Activated CD4-positive, alpha-beta T cell treated with anti-CD3 and anti-CD28 coated beads for 36 hours (primary cell): Measurements from ENCODE around the gene UBE2QL1. TPM values are rescaled to one million over a fixed set of nuclear protein-coding genes. Genes with fewer than 3 reads are reported as not detected.
"Not testable (repeated sequence)": the region's sequence is repeated elsewhere in the genome, so short reads cannot be mapped to it uniquely, and the experiment has no call there.

ENCODE experiments used
- ATAC-seq: fragments of 200-7000 bp; cut with Tn5 transposase; one replicate; pipeline ENCODE4 v1.10.0; 2021; ENCODE audit warnings: mild to moderate bottlenecking, moderate library complexity
- CTCF ChIA-PET: fragments of 350-600 bp; sonication (Branson Sonifier 250); formaldehyde crosslinking; loops from one replicate; lab custom pipeline; 2021; ENCODE audit warnings: antibody characterized with exemption; lab: Charles Lee
- POLR2A ChIA-PET: fragments of 350-600 bp; sonication (Branson Sonifier 250); formaldehyde crosslinking; loops from one replicate; lab custom pipeline; 2021; ENCODE audit warnings: antibody characterized with exemption, inconsistent platforms; lab: Charles Lee
- DNase-seq: peaks from one replicate; pipeline ENCODE4 v3.0.0-alpha.2; 2020
- H3K27ac Mint-ChIP-seq: one replicate; pipeline ENCODE4 v1.8.0; 2021; ENCODE audit warnings: mixed read lengths
- H3K27me3 Mint-ChIP-seq: one replicate; pipeline ENCODE4 v1.8.0; 2021; ENCODE audit warnings: mixed read lengths
- H3K36me3 Mint-ChIP-seq: one replicate; pipeline ENCODE4 v1.8.0; 2021; ENCODE audit warnings: low read depth, mixed read lengths
- H3K4me1 Mint-ChIP-seq: one replicate; pipeline ENCODE4 v1.8.0; 2021; ENCODE audit warnings: mixed read lengths
- H3K4me3 Mint-ChIP-seq: one replicate; pipeline ENCODE4 v1.8.0; 2021; ENCODE audit warnings: mild to moderate bottlenecking, moderate library complexity, mixed read lengths
- H3K9me3 Mint-ChIP-seq: one replicate; pipeline ENCODE4 v1.8.0; 2021; ENCODE audit warnings: low read depth, mixed read lengths
- intact Hi-C, 2 experiments: fragments of 100-400 bp; cut with DNase I in 1 of 2; cut with micrococcal nuclease in 1 of 2; formaldehyde crosslinking; loops; one replicate each; pipeline versions ENCODE4 v1.14.2 to v1.15.1; 2022 to 2024; cut with DNase I, micrococcal nuclease
- total RNA-seq, 2 experiments: library from RNA; stranded (reverse); gene quantifications; one replicate each; pipeline ENCODE4 v1.2.3, GENCODE V29; 2021

The UBE2QL1 gene
- total RNA-seq, 2 experiments from 2014 or later = not detected

DNA sequence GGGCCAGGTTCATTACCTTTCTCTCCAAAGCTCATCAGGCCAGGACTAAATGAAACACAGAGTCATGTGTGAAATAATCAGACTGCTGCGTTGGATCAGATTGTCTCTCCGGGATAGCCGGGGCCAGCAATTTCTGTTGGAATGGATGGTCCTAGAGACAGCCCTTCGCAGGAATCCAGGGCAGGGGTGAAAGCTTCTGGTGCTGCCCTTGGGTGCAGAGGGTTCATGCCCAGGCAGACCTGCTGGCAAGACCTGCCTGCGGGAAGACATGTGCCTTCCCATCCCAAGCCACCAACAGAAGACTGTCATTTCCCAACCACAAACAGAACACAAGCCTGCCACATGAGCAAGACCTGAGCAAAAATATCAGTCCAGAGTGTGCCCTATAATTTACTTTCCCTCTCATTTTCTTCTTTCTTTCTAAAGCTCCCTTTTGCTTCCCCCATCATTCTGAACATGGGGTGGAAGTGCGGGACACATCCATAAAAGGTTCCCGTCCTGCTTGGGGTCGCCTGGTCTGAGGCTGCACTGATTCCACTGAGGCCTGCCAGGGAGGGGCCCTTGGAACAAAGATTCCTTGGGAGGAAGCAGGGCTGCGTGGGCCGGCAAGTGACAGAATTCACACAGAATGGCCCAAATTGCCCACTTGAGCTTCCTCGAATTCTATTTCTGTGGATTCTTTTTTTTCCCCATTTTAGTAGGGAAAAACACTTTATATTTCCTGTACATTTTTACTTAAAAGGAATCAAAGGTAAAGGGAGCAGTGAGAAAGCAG, 57.3 kb downstream of the UBE2QL1 start:
- Mint-ChIP-seq H3K27ac (no peak overlapping the region), H3K36me3 (no peaks in the 10 kb centered on the region), H3K9me3 (peaks cover 2% of the 10 kb centered on the region), H3K4me3 (no peak overlapping the region), H3K4me1 (no peaks in the 10 kb centered on the region), H3K27me3 (peaks cover 14% of the 10 kb centered on the region)
- no peak for DNase-seq
- no peak for ATAC-seq
- intact Hi-C loops = no loop called here
- POLR2A ChIA-PET = no interaction called here
- CTCF ChIA-PET = interaction anchor here (1.0 kb wide), 1 partner anchor 25 kb away, joined by 3 read pairs; no protein-coding TSS in a partner anchor

DNA sequence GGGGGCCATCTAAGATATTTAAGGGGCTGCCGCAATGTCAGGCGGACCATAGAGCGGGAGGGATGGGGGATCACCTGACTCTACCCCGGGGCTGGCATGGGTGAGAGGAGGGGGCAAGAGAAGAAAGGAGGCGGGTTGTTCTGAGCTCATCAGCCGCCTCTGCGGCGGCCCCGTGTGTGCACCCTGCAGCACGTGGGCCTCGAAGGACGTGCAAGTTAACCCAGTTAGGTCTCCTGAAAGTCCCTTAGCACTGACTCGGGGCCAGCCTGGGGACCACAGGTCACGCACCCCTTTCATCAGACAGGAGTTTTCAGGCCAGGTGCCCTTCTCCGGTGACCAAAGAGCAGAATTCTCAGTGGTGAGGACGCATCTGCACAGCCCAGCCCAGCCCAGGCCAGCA, 58.0 kb downstream of the UBE2QL1 start:
- no peak overlapping the region for H3K4me3 Mint-ChIP-seq
- ATAC-seq = no peak
- CTCF ChIA-PET = no interaction called here
- no peak for DNase-seq
- H3K36me3 Mint-ChIP-seq = no peaks in the 10 kb centered on the region
- peaks cover 2% of the 10 kb centered on the region for H3K9me3 Mint-ChIP-seq
- POLR2A ChIA-PET = no interaction called here
- H3K27me3 Mint-ChIP-seq = peaks cover 12% of the 10 kb centered on the region
- no peaks in the 10 kb centered on the region for H3K4me1 Mint-ChIP-seq
- H3K27ac Mint-ChIP-seq = no peak overlapping the region
- intact Hi-C loops = no loop called here

DNA sequence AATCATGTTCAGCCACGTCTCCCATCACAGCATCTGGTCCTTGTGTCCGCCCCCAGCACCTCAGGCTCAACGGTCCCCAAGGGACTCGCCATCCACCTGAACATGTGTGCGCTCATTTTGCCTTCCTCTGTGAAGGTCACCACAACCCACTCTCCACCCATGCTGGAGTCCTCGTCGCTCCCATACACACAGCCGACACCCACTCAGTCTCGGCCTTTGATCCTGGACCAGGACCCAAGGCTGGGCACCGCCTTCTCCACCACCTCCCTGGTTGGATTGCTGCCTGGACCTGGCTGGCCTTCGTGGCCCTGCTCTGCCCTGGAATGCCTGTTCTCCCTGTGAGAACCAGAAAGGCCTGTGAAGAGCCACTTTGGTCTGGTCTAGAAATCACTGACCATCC, 60.3 kb downstream of the UBE2QL1 start:
- intact Hi-C loops = no loop called here
- Mint-ChIP-seq H3K4me1 (no peaks in the 10 kb centered on the region), H3K27ac (no peak overlapping the region), H3K36me3 (no peaks in the 10 kb centered on the region), H3K4me3 (no peak overlapping the region), H3K27me3 (peaks cover 12% of the 10 kb centered on the region), H3K9me3 (no peaks in the 10 kb centered on the region)
- no peak for ATAC-seq
- ChIA-PET POLR2A (no interaction called here), CTCF (no interaction called here)
- no peak for DNase-seq

DNA sequence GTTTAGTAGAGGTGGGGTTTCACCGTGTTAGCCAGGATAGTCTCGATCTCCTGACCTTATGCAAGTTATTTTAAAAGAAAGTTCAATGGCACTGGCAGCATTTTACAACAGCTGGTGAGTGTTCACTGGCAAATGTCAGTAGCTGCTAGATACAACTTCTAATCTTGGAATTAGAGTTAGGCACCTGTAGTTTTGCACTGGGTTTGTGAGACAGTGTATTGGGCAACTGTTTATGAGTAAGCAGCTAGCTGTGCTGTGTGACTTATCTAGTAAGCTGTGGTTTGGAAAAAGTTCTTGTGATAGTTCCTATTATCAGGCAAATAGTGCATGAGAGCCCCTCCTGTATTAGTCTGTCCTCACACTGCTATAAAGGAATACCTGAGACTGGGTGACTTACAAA, 61.5 kb downstream of the UBE2QL1 start:
- H3K4me1 Mint-ChIP-seq = no peaks in the 10 kb centered on the region
- H3K4me3 Mint-ChIP-seq = no peak overlapping the region
- DNase-seq (no peak), ATAC-seq (no peak)
- H3K36me3 Mint-ChIP-seq = no peaks in the 10 kb centered on the region
- H3K27ac Mint-ChIP-seq = no peak overlapping the region
- peaks cover 12% of the 10 kb centered on the region for H3K27me3 Mint-ChIP-seq
- H3K9me3 Mint-ChIP-seq = no peaks in the 10 kb centered on the region
- intact Hi-C loops = no loop called here
- CTCF ChIA-PET = no interaction called here
- POLR2A ChIA-PET = no interaction called here

DNA sequence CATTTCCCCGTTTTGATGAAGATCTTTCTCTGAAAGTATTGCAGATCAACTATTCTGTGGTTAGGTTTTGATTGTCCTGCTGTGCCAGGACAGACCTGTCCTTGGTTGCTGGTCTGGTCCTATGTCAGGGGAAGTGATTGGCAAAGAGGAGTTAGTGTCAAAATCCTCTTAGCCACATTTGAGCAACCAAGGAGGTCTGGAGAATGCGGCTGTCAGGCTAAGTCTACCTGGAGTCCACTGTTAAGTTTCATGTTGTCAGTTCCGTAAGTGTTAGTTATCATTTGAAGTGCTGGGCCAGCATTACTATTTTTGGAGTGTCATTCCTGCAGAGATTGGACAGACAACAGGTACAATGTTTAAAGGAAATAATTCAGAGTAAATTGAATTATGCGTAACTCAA, 62.3 kb downstream of the UBE2QL1 start:
- Mint-ChIP-seq H3K27me3 (peaks cover 5% of the 10 kb centered on the region), H3K36me3 (no peaks in the 10 kb centered on the region), H3K9me3 (no peaks in the 10 kb centered on the region), H3K4me3 (no peak overlapping the region), H3K4me1 (no peaks in the 10 kb centered on the region), H3K27ac (no peak overlapping the region)
- CTCF ChIA-PET = no interaction called here
- DNase-seq = no peak
- ATAC-seq = no peak
- POLR2A ChIA-PET = no interaction called here
- intact Hi-C loops = no loop called here

DNA sequence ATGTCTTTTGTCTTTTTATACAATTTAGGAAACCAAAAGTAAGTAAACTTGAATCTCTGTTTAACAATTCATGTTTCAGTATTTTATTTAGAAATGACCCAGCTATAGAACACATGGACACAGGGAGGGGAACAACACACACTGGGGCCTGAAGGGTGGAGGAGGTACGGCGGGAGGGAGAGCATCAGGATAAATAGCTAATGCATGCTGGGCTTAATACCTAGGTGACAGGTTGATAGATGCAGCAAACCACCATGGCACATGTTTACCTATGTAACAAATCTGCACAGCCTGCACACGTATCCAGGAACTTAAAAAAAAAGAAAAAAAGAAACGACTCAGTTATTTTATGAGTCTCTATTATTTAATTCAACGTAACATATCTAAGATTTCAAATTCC, 67.2 kb downstream of the UBE2QL1 start:
- H3K27ac Mint-ChIP-seq, CTCF ChIA-PET: not testable (repeated sequence)

DNA sequence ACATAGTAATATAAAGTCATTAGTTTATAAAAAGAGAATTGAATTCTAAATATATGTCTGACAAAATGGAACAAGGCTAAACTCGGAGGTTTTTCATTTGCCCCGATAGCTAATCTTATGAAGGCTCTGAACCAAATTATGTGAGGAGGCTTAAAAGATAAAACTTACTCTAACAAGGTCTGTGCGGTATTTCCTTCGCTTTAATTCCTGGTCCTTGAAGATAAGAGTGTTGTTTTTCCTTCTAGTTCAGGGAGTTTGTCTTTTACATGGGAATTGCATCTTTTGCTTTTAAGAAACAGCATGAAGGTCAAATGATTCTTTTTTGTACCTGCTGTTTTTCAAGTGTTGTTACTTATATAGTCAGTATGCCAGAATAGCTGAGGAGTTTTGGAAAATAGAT, 68.2 kb downstream of the UBE2QL1 start:
- Mint-ChIP-seq H3K36me3 (no peaks in the 10 kb centered on the region), H3K27me3 (peaks cover 2% of the 10 kb centered on the region), H3K4me3 (no peak overlapping the region), H3K9me3 (no peaks in the 10 kb centered on the region), H3K27ac (no peak overlapping the region), H3K4me1 (no peaks in the 10 kb centered on the region)
- ChIA-PET POLR2A (no interaction called here), CTCF (no interaction called here)
- intact Hi-C loops = no loop called here
- no peak for ATAC-seq
- DNase-seq = no peak

More for the DNA sequence above, 67.2 kb downstream of the UBE2QL1 start:
- H3K4me3 Mint-ChIP-seq, intact Hi-C loops, ATAC-seq, H3K9me3 Mint-ChIP-seq, H3K36me3 Mint-ChIP-seq, DNase-seq, H3K27me3 Mint-ChIP-seq, POLR2A ChIA-PET, H3K4me1 Mint-ChIP-seq: not testable (repeated sequence)

DNA sequence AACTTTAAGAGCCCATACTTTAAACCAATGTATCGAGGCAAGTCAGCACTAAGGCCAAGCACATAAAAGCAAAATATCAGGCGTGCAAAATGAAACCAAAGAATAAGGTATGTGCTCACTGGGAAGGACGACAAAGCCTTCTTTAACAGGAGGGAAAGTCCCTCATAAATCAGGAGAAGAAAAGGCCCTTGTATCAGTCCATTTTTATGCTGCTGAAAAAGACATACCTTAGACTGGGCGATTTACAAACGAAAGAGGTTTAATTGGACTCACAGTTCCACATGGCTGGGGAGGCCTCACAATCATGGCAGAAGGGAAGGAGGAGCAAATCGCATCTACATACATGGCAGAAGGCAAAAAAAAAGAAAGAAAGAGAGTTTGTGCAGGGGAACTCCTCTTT, 68.9 kb downstream of the UBE2QL1 start:
- POLR2A ChIA-PET = no interaction called here
- no peaks in the 10 kb centered on the region for H3K9me3 Mint-ChIP-seq
- no peak overlapping the region for H3K27ac Mint-ChIP-seq
- peaks cover 2% of the 10 kb centered on the region for H3K27me3 Mint-ChIP-seq
- no peaks in the 10 kb centered on the region for H3K4me1 Mint-ChIP-seq
- H3K36me3 Mint-ChIP-seq = no peaks in the 10 kb centered on the region
- intact Hi-C loops = no loop called here
- CTCF ChIA-PET = no interaction called here
- H3K4me3 Mint-ChIP-seq = no peak overlapping the region
- ATAC-seq (no peak), DNase-seq (no peak)

DNA sequence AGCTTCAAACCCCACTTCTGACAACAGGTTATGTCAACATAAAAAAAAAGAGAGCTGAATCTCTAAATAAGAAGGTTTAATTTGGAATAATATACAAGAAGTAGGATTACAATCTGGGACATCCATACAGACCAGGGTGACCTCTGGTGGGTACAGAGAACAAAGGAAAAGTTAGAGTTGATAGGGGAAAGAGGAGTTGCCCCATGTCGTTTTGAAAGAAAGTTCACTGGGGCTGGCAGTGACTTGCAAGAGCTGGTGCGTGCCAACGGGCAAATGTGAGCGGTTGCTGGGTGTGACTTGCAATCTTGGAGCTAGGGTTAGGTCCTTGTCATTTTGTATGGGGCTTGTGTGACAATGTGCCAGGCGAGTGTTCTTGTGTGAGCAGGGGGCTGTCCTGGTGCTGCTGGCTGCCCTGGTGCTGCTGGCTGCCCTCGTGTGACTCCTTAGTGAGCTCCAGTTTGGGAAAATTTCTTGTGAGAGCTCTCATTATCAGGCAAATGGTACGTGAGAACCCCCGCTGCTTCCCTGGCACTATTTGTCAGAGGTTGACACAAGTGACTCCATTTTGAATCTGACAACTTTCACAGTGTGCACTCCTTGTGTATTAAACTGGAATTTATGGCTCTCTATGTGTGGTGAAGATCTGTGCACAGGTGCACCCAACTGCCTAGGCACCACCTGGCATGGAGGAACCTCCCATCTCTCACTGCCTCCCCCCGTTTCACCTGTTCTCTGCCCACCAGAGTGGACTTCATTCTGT, 69.8 kb downstream of the UBE2QL1 start:
- Mint-ChIP-seq H3K36me3 (no peaks in the 10 kb centered on the region), H3K4me3 (no peak overlapping the region), H3K27me3 (peaks cover 2% of the 10 kb centered on the region), H3K9me3 (no peaks in the 10 kb centered on the region), H3K27ac (no peak overlapping the region), H3K4me1 (no peaks in the 10 kb centered on the region)
- DNase-seq = no peak
- no peak for ATAC-seq
- ChIA-PET POLR2A (no interaction called here), CTCF (no interaction called here)
- intact Hi-C loops = no loop called here

DNA sequence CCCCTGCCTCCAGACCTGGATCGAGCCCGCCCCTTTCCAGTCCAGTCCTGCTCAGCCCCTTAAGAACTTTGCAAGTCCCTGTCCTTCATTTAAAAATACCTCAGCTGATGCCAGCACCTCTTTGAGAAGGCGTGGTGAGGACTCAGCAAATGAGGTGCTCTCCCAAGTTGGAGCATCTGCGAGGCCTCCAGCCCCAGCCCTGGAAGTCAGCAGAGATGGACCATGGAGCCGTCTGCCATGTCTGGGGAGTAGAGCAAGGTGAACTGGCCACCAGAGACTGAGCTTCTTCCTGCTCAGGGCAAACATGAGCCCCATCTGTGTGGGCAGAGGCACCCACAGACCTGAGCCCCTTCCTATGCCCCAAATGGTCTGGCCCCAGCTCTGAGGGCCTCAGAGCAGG, 71.5 kb downstream of the UBE2QL1 start:
- Mint-ChIP-seq H3K4me3 (no peak overlapping the region), H3K27me3 (peaks cover 2% of the 10 kb centered on the region), H3K36me3 (no peaks in the 10 kb centered on the region), H3K27ac (no peak overlapping the region), H3K9me3 (no peaks in the 10 kb centered on the region), H3K4me1 (no peaks in the 10 kb centered on the region)
- no peak for ATAC-seq
- intact Hi-C loops = no loop called here
- POLR2A ChIA-PET = no interaction called here
- CTCF ChIA-PET = no interaction called here
- no peak for DNase-seq

DNA sequence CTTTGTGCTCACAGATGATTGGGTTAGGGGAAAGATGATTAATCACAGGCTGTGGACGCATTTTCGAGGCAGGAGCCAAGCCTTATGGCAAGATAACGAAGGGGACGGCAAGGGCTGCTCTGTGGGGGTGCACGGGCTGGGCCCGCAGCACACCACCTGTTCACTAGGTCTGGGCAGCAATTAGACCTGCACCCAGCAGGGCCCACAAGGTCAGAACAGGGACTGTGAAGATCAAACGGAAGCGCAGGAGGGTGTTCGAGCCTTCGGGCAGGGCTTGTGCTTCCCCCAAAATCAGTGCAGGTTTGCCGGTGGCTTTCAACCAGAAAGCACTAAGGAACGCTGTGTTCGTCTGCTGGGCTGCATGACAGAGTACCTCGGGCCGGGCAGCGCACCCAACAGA, 73.7 kb downstream of the UBE2QL1 start:
- H3K9me3 Mint-ChIP-seq = no peaks in the 10 kb centered on the region
- no peak overlapping the region for H3K4me3 Mint-ChIP-seq
- no peaks in the 10 kb centered on the region for H3K4me1 Mint-ChIP-seq
- H3K36me3 Mint-ChIP-seq = no peaks in the 10 kb centered on the region
- DNase-seq (no peak), ATAC-seq (no peak)
- peaks cover 4% of the 10 kb centered on the region for H3K27me3 Mint-ChIP-seq
- ChIA-PET POLR2A (no interaction called here), CTCF (no interaction called here)
- no peak overlapping the region for H3K27ac Mint-ChIP-seq
- intact Hi-C loops = no loop called here

DNA sequence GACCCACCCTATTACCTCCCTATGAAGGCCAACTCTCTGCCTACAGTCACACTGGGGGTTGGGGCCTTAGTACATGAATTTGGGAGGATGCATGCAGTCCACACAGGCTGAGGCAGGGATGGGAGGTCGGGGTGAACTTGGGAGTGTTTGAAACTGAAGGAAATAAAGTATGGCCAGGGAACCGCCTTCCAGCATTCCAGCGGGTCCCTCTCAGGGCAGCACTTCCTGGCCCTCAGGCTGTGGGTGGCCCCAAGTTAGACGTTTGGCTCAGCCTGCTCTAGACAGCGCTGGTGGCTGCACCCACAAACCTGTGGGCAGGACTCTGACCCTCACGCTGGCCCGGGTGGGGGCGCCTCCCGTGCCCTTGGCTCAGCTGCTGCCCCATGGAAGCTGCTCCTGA, 74.3 kb downstream of the UBE2QL1 start:
- H3K4me1 Mint-ChIP-seq = no peaks in the 10 kb centered on the region
- POLR2A ChIA-PET = no interaction called here
- no peak for DNase-seq

More for the DNA sequence above, 74.3 kb downstream of the UBE2QL1 start:
- Mint-ChIP-seq H3K27me3 (peaks cover 4% of the 10 kb centered on the region), H3K4me3 (no peak overlapping the region), H3K36me3 (no peaks in the 10 kb centered on the region), H3K27ac (no peak overlapping the region), H3K9me3 (no peaks in the 10 kb centered on the region)
- intact Hi-C loops = no loop called here
- no peak for ATAC-seq
- CTCF ChIA-PET = no interaction called here
